ENCODE data around the gene ROCK2. TPM values are rescaled to one million over a fixed set of nuclear protein-coding genes. Genes with fewer than 3 reads are reported as not detected.

Gene ROCK2
- total and polyA plus RNA-seq, 9 of the 15 experiments (the other 6 are each of a cell fraction or from before 2014, with no cell fraction given), result 4.9 to 30.6 (median 14.3) TPM

- ChIA-PET CTCF (ENCODE audit: low intra/inter-chr PET ratio) (interaction anchor here (2.8 kb wide), 1 partner anchor 177 kb away, joined by 23 read pairs; no protein-coding TSS in a partner anchor), POLR2A (interaction anchor here (1.1 kb wide), 1 partner anchor 15 kb away, joined by 3 read pairs; no protein-coding TSS in a partner anchor)
- no peaks in the 10 kb centered on the region for H3K9me1 ChIP-seq (ENCODE audit: control insufficient read depth, insufficient read depth, low read length)
- in situ Hi-C loops (cut with MboI) (loop anchor here (25.0 kb wide), 1 partner anchor 177 kb away; no protein-coding TSS in a partner anchor), intact Hi-C loops (cut with micrococcal nuclease) (loop anchor here (10.0 kb wide), 1 partner anchor 101 kb away; a partner anchor contains a TSS)
- H3K4me1 ChIP-seq (replicated peaks in 1 of 2; ENCODE audit: control insufficient read depth in 2 of 2, insufficient read depth in 2 of 2, low read length in 2 of 2), result no peaks in the 10 kb centered on the region; a peak in 1 of 5 replicates
- DNase-seq (ENCODE audit: extremely low read depth in 1 of 4, low spot score in 3 of 4), result no peak
- H3K27ac ChIP-seq (ENCODE audit: extremely low read depth, low read depth, low read length), result peak overlapping the region; percentile 65; the same call in 1 of the 3 replicates
- H3K9ac ChIP-seq (ENCODE audit: insufficient read depth in 1 of 2, low read depth in 2 of 2, low read length in 2 of 2), result no peak overlapping the region
- no TSS peak for BruUV-seq (replicated peaks)
- peaks cover 8% of the 10 kb centered on the region for H3K79me2 ChIP-seq (ENCODE audit: control insufficient read depth, insufficient read depth, low read length)
- H3K4me3 ChIP-seq, result no peak overlapping the region
- no peak overlapping the region for H3K4me2 ChIP-seq (ENCODE audit: insufficient read depth, low read length)
- no peaks in the 10 kb centered on the region for H3K27me3 ChIP-seq (ENCODE audit: control insufficient read depth in 2 of 2, insufficient read depth in 2 of 2, low read length in 2 of 2)
- no peak for FAIRE-seq
- H3K9me3 ChIP-seq (replicated peaks; ENCODE audit: control insufficient read depth, insufficient read depth, low read depth, low read length), result no peaks in the 10 kb centered on the region
- TF ChIP-seq NFRKB (IDR thresholded peaks at IDR 0.05; ENCODE audit: low read depth), result no peak
- TF ChIP-seq NCOA4 (IDR thresholded peaks at IDR 0.05; ENCODE audit: partially characterized antibody), result no peak
- TF ChIP-seq ZNF699 (CRISPR knock-in tag; IDR thresholded peaks at IDR 0.05; ENCODE audit: insufficient replicate concordance), result no peak
- no peak for TF ChIP-seq HDGF (IDR thresholded peaks at IDR 0.05)
- TF ChIP-seq TCF3 (CRISPR knock-in tag; IDR thresholded peaks at IDR 0.05), result no peak
- no peak for TF ChIP-seq FOXP4 (CRISPR knock-in tag; IDR thresholded peaks at IDR 0.05; ENCODE audit: borderline replicate concordance)
- no peak for TF ChIP-seq HDAC8 (tag; IDR thresholded peaks at IDR 0.05)
- TF ChIP-seq ZNF655 (CRISPR knock-in tag; IDR thresholded peaks at IDR 0.05), result no peak
- 68% methylated on average over 2 of the region's 2 CpGs for WGBS (ENCODE audit: insufficient coverage, low coverage, missing lambda C conversion rate)
- H4K20me1 ChIP-seq (replicated peaks; ENCODE audit: control insufficient read depth, insufficient read depth, low read length), result no peaks in the 10 kb centered on the region; the same call in 1 of the 2 replicates
- H3K36me3 ChIP-seq (ENCODE audit: control insufficient read depth, insufficient read depth, low read length), result peaks cover 8% of the 10 kb centered on the region; the same call in 1 of the 3 replicates
- ATAC-seq, result no peak
- no peak overlapping the region for H2AFZ ChIP-seq (ENCODE audit: low read depth, low read length)
These were observed 108.9 kb downstream of the ROCK2 start for GRCh38 chr2:11235583-11235982.
